NT2/D1 (cell line): ENCODE measurements around the gene ARHGAP10.
"Not testable (repeated sequence)": the region's sequence is repeated elsewhere in the genome, so short reads cannot be mapped to it uniquely, and the experiment has no call there.

Experiments used
- DNase-seq: peaks from one replicate; pipeline ENCODE4 v3.0.0-alpha.2; 2011; ENCODE audit warnings: low read depth, low spot score
- H3K27me3 ChIP-seq: 2 replicates; pipeline ENCODE4 v1.6.0; 2011; ENCODE audit warnings: mild to moderate bottlenecking; ENCODE audit not compliant: insufficient read length, insufficient read depth
- H3K36me3 ChIP-seq: 2 replicates; pipeline ENCODE4 v1.6.1; 2011; ENCODE audit warnings: mild to moderate bottlenecking, low read length, mixed read lengths; ENCODE audit not compliant: insufficient read depth, insufficient read length
- H3K4me1 ChIP-seq: 2 replicates; pipeline ENCODE4 v1.5.1; 2011; ENCODE audit not compliant: insufficient read depth, insufficient read length
- H3K4me3 ChIP-seq: 2 replicates; pipeline ENCODE4 v1.5.1; 2011; ENCODE audit warnings: low read depth; ENCODE audit not compliant: insufficient read length
- H3K9ac ChIP-seq: 2 replicates; pipeline ENCODE4 v1.6.0; 2011; ENCODE audit warnings: low read depth; ENCODE audit not compliant: insufficient read length
- H3K9me3 ChIP-seq: 2 replicates; pipeline ENCODE4 v1.5.1; 2011; ENCODE audit warnings: mild to moderate bottlenecking, low read length; ENCODE audit not compliant: insufficient read depth
- SUZ12 ChIP-seq: IDR thresholded peaks from 2 replicates; pipeline ENCODE4 v1.6.1; 2011; ENCODE audit not compliant: insufficient read length, insufficient read depth; ENCODE audit errors: extremely low read depth
- YY1 ChIP-seq: IDR thresholded peaks from 2 replicates; pipeline ENCODE4 v1.6.1; 2011; ENCODE audit not compliant: insufficient read length, insufficient read depth
- ZNF274 ChIP-seq: IDR thresholded peaks from 2 replicates; pipeline ENCODE4 v1.6.1; 2011; ENCODE audit warnings: mild to moderate bottlenecking, low read depth, low read length

Gene ARHGAP10

GRCh38 chr4:147866532-147867271, 134.8 kb downstream of the ARHGAP10 start:
- peak; percentile 89 for DNase-seq
- no peak for TF ChIP-seq YY1
- Histone ChIP-seq H3K4me1 (peaks cover 3% of the 10 kb centered on the region), H3K9me3 (no peaks in the 10 kb centered on the region), H3K9ac (no peak overlapping the region), H3K27me3 (no peaks in the 10 kb centered on the region), H3K36me3 (peaks cover 18% of the 10 kb centered on the region), H3K4me3 (no peak overlapping the region)

DNA sequence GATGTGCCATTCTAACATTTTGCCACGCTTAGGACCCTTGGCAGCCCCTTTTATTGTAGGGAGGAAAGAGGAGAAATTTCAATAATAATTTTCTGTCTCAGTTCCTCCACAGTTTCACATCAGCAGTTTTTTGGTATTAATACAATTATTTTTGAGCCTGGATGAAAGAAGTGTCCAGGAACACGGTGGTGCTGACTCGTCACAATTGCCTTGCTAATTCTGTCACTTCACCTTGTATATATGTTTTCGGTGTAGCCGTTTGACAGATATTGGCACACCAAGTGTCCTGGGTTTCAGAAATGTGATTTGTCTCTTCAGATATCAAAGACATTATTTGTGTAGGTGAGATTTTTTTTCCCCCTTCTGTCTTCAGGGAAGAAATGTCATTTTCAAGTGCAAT, 142.2 kb downstream of the ARHGAP10 start:
- H3K4me1 ChIP-seq, result no peaks in the 10 kb centered on the region
- H3K9me3 ChIP-seq, result no peaks in the 10 kb centered on the region
- DNase-seq, result no peak
- H3K4me3 ChIP-seq, result no peak overlapping the region
- H3K9ac ChIP-seq, result no peak overlapping the region
- no peaks in the 10 kb centered on the region for H3K27me3 ChIP-seq
- peaks cover 12% of the 10 kb centered on the region for H3K36me3 ChIP-seq
- no peak for TF ChIP-seq SUZ12
- no peak for TF ChIP-seq ZNF274
- TF ChIP-seq YY1, result no peak

DNA sequence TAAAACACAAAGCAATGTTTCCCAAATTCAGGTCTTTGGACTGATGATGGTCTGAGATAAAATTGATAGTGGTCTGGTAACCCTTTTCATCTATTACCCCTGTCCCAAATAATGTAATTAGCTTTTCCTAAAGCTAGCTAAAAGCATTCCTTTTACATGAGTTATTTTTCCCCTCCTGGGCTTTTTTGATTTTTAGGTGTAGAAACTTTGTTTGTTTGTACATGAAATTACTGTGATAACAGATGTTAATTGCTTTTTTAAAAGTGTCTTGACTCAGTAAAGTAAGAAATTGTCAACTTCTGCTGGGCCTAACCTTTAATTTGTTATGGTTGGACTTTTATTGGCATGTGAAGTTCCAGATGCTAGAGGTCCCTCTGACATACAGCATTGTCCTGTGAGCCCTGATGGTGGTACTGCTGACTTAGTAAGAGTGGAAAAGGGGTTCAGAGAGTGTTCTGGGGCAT, 145.5 kb downstream of the ARHGAP10 start:
- H3K36me3 ChIP-seq, result peaks cover 12% of the 10 kb centered on the region
- no peak overlapping the region for H3K9ac ChIP-seq
- TF ChIP-seq ZNF274 (no peak), YY1 (no peak), SUZ12 (no peak)
- H3K27me3 ChIP-seq, result no peaks in the 10 kb centered on the region
- no peak for DNase-seq
- no peak overlapping the region for H3K4me3 ChIP-seq
- H3K4me1 ChIP-seq, result no peaks in the 10 kb centered on the region
- no peaks in the 10 kb centered on the region for H3K9me3 ChIP-seq

DNA sequence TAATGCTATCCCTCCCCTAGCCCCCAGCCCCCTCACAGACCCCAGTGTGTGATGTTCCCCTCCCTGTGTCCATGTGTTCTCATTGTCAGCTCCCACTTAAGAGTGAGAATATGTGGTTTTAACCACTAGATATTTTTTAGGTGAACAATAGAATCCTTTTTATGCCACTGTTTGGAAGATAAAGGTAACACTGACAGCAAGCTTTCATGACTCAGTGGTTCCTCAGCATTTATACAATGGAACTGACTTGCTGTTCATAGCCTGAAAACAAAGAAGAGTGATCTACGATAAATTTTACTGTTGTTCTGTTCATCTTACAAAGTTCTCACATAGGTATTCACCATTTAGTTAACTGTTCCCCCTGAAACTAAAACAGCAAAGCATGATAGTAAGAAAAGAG, 147.8 kb downstream of the ARHGAP10 start:
- no peaks in the 10 kb centered on the region for H3K27me3 ChIP-seq
- H3K4me1 ChIP-seq, result no peaks in the 10 kb centered on the region
- no peaks in the 10 kb centered on the region for H3K9me3 ChIP-seq
- no peak overlapping the region for H3K4me3 ChIP-seq
- DNase-seq, result no peak
- TF ChIP-seq ZNF274, result no peak
- H3K9ac ChIP-seq, result no peak overlapping the region
- H3K36me3 ChIP-seq, result peaks cover 20% of the 10 kb centered on the region

GRCh38 chr4:147880511-147880910, 148.6 kb downstream of the ARHGAP10 start:
- H3K36me3 ChIP-seq, result peaks cover 13% of the 10 kb centered on the region
- no peak overlapping the region for H3K4me3 ChIP-seq
- no peaks in the 10 kb centered on the region for H3K9me3 ChIP-seq
- no peak overlapping the region for H3K9ac ChIP-seq
- TF ChIP-seq ZNF274 (no peak), SUZ12 (no peak), YY1 (no peak)
- H3K4me1 ChIP-seq, result no peaks in the 10 kb centered on the region
- no peaks in the 10 kb centered on the region for H3K27me3 ChIP-seq
- no peak for DNase-seq

GRCh38 chr4:147884536-147884935, 152.6 kb downstream of the ARHGAP10 start:
- Histone ChIP-seq H3K4me3 (no peak overlapping the region), H3K4me1 (no peaks in the 10 kb centered on the region), H3K9ac (no peak overlapping the region), H3K9me3 (no peaks in the 10 kb centered on the region), H3K27me3 (no peaks in the 10 kb centered on the region), H3K36me3 (peaks cover 11% of the 10 kb centered on the region)
- DNase-seq, result no peak
- TF ChIP-seq YY1 (no peak), SUZ12 (no peak)

- H3K4me1 ChIP-seq, H3K27me3 ChIP-seq, H3K4me3 ChIP-seq, H3K9me3 ChIP-seq, DNase-seq, H3K9ac ChIP-seq: not testable (repeated sequence)
- peaks cover 11% of the 10 kb centered on the region for H3K36me3 ChIP-seq
Observed at GRCh38 chr4:147885216-147885615, 153.3 kb downstream of the ARHGAP10 start.
